Neuronal stem cell (in vitro differentiated cells): Measurements from ENCODE around the gene HS3ST1.

Experiments
- DNase-seq: peaks from one replicate; pipeline ENCODE4 v3.0.0-alpha.2; 2013; ENCODE audit warnings: low spot score
- H2AFZ ChIP-seq: one replicate; pipeline ENCODE4 v1.6.1; 2013; ENCODE audit warnings: mild to moderate bottlenecking, low read length, inconsistent platforms
- H2AK5ac ChIP-seq: 2 replicates; pipeline ENCODE4 v1.6.1; 2013; ENCODE audit warnings: low read depth, mild to moderate bottlenecking, inconsistent platforms, low read length, moderate library complexity, mixed read lengths
- H2BK120ac ChIP-seq: 2 replicates; pipeline ENCODE4 v1.6.1; 2013; ENCODE audit warnings: low read depth, mild to moderate bottlenecking, inconsistent platforms, low read length, moderate library complexity, mixed read lengths
- H2BK12ac ChIP-seq: one replicate; pipeline ENCODE4 v1.6.1; 2013; ENCODE audit warnings: low read length, inconsistent platforms
- H2BK15ac ChIP-seq: 2 replicates; pipeline ENCODE4 v1.6.1; 2013; ENCODE audit warnings: mild to moderate bottlenecking, low read length, inconsistent platforms, mixed read lengths
- H2BK5ac ChIP-seq: one replicate; pipeline ENCODE4 v1.6.1; 2013; ENCODE audit warnings: inconsistent platforms, mild to moderate bottlenecking, low read length, moderate library complexity
- H3K14ac ChIP-seq: one replicate; pipeline ENCODE4 v1.6.1; 2013; ENCODE audit warnings: low read length, inconsistent platforms
- H3K18ac ChIP-seq: 2 replicates; pipeline ENCODE4 v1.6.1; 2013; ENCODE audit warnings: low read length, inconsistent platforms
- H3K23ac ChIP-seq: 2 replicates; pipeline ENCODE4 v1.6.1; 2013; ENCODE audit warnings: low read depth, mild to moderate bottlenecking, mixed read lengths, low read length, inconsistent platforms; ENCODE audit not compliant: poor library complexity
- H3K27ac ChIP-seq: replicated peaks from 3 replicates; pipeline ENCODE4 v1.5.1; 2013; ENCODE audit warnings: low read length, inconsistent platforms
- H3K27me3 ChIP-seq, 3 experiments: 2 replicates each; pipeline ENCODE4 v1.6.1; 2013; ENCODE audit warnings: low read length in 3 of 3, mild to moderate bottlenecking in 2 of 3, inconsistent platforms in 1 of 3, low read depth in 1 of 3, mixed read lengths in 1 of 3, moderate library complexity in 1 of 3; ENCODE audit not compliant: control insufficient read depth in 3 of 3, insufficient read depth in 3 of 3
- H3K36me3 ChIP-seq, 2 donors: replicated peaks in 1 of 2; 2 replicates each; pipeline ENCODE4 v1.6.1; 2013; ENCODE audit warnings: low read length in 2 of 2; ENCODE audit not compliant: control insufficient read depth in 2 of 2, insufficient read depth in 2 of 2
- H3K4ac ChIP-seq: 2 replicates; pipeline ENCODE4 v1.6.1; 2013; ENCODE audit warnings: inconsistent platforms, mild to moderate bottlenecking, low read length, moderate library complexity
- H3K4me1 ChIP-seq, 2 donors: 1 replicate in 1 of 2; 2 replicates in 1 of 2; pipeline ENCODE4 v1.6.1; 2013; ENCODE audit warnings: low read length in 2 of 2, low read depth in 1 of 2; ENCODE audit not compliant: control insufficient read depth in 2 of 2, insufficient read depth in 1 of 2
- H3K4me2 ChIP-seq: one replicate; pipeline ENCODE4 v1.6.1; 2013; ENCODE audit warnings: mild to moderate bottlenecking, low read length, inconsistent platforms; ENCODE audit not compliant: insufficient read depth, poor library complexity, severe bottlenecking
- H3K4me3 ChIP-seq, 2 donors: 2 replicates each; pipeline ENCODE4 v1.5.1; 2013; ENCODE audit warnings: low read length in 2 of 2, mild to moderate bottlenecking in 2 of 2, inconsistent platforms in 1 of 2, moderate library complexity in 1 of 2
- H3K79me1 ChIP-seq: one replicate; pipeline ENCODE4 v1.6.1; 2013; ENCODE audit warnings: low read depth, mild to moderate bottlenecking, inconsistent platforms, low read length, moderate library complexity
- H3K9ac ChIP-seq: one replicate; pipeline ENCODE4 v1.6.1; 2013; ENCODE audit warnings: mild to moderate bottlenecking, low read depth, low read length, inconsistent platforms; ENCODE audit not compliant: poor library complexity
- H3K9me3 ChIP-seq, 2 donors: replicated peaks in 1 of 2; 2 replicates each; pipeline versions ENCODE3 to v1.6.1; 2013; ENCODE audit warnings: low read length in 2 of 2, mild to moderate bottlenecking in 2 of 2, inconsistent platforms in 1 of 2, low read depth in 1 of 2, mixed read lengths in 1 of 2, moderate library complexity in 1 of 2; ENCODE audit not compliant: control insufficient read depth in 2 of 2, insufficient read depth in 1 of 2
- H4K8ac ChIP-seq: one replicate; pipeline ENCODE4 v1.6.1; 2013; ENCODE audit warnings: low read depth, mild to moderate bottlenecking, inconsistent platforms, low read length, moderate library complexity
- H4K91ac ChIP-seq: one replicate; pipeline ENCODE4 v1.6.1; 2013; ENCODE audit warnings: low read length, low read depth, mild to moderate bottlenecking, inconsistent platforms; ENCODE audit not compliant: poor library complexity
- WGBS, 2 donors: extraction: QIAGEN DNeasy Blood & Tissue Kit; methylation state at CpG; one replicate each; pipeline ENCODE4 v1.1.7; 2013; ENCODE audit warnings: missing lambda C conversion rate in 2 of 2, mixed read lengths in 1 of 2; ENCODE audit not compliant: insufficient read length in 2 of 2, insufficient replicate concordance in 1 of 2; ENCODE audit errors: extremely low coverage in 2 of 2; 5-methylcytosine and 5-hydroxymethylcytosine counted together

The HS3ST1 gene

GRCh38 chr4:11399461-11399971 lies 29.2 kb downstream of the HS3ST1 start:
- peak overlapping the region; percentile 78 for H3K18ac ChIP-seq
- H3K9me3 ChIP-seq, result no peaks in the 10 kb centered on the region
- H3K27me3 ChIP-seq, result no peaks in the 10 kb centered on the region
- no peak overlapping the region for H4K8ac ChIP-seq
- no peaks in the 10 kb centered on the region for H3K79me1 ChIP-seq
- H3K4ac ChIP-seq, result no peak overlapping the region
- H3K36me3 ChIP-seq, result no peaks in the 10 kb centered on the region
- no peak overlapping the region for H3K4me2 ChIP-seq
- no peak overlapping the region for H3K9ac ChIP-seq
- H3K23ac ChIP-seq, result peak overlapping the region; percentile 46
- H2BK12ac ChIP-seq, result no peak overlapping the region
- H2BK120ac ChIP-seq, result no peak overlapping the region
- no peak overlapping the region for H3K27ac ChIP-seq
- H4K91ac ChIP-seq, result no peak overlapping the region
- no peak overlapping the region for H2AFZ ChIP-seq
- no peak overlapping the region for H2BK15ac ChIP-seq
- H2BK5ac ChIP-seq, result no peak overlapping the region
- H3K14ac ChIP-seq, result no peak overlapping the region
- WGBS, 2 donors, result no CpG with 5 or more reads among the region's 42 CpGs
- H3K4me1 ChIP-seq, result peaks cover 0 to 2% of the 10 kb centered on the region in 2 donors
- peak overlapping the region; percentile 89 for H2AK5ac ChIP-seq
- DNase-seq, result no peak
- H3K4me3 ChIP-seq, result no peak overlapping the region

GRCh38 chr4:11397819-11398610 lies 30.7 kb downstream of the HS3ST1 start:
- no peak overlapping the region for H3K4ac ChIP-seq
- WGBS, 2 donors, result no CpG with 5 or more reads among the region's 5 CpGs
- H2AK5ac ChIP-seq, result no peak overlapping the region
- no peak overlapping the region for H3K4me3 ChIP-seq
- no peak overlapping the region for H3K9ac ChIP-seq
- H2BK5ac ChIP-seq, result no peak overlapping the region
- no peak overlapping the region for H2BK12ac ChIP-seq
- no peaks in the 10 kb centered on the region for H3K27me3 ChIP-seq
- H3K4me1 ChIP-seq, result peaks cover 0 to 2% of the 10 kb centered on the region in 2 donors
- H3K9me3 ChIP-seq, result no peaks in the 10 kb centered on the region
- no peaks in the 10 kb centered on the region for H3K36me3 ChIP-seq
- no peak overlapping the region for H3K4me2 ChIP-seq
- no peak overlapping the region for H4K8ac ChIP-seq
- H3K23ac ChIP-seq, result no peak overlapping the region
- no peak overlapping the region for H4K91ac ChIP-seq
- no peaks in the 10 kb centered on the region for H3K79me1 ChIP-seq
- H3K27ac ChIP-seq, result no peak overlapping the region
- no peak overlapping the region for H2BK120ac ChIP-seq
- H2AFZ ChIP-seq, result no peak overlapping the region
- H2BK15ac ChIP-seq, result no peak overlapping the region
- no peak for DNase-seq
- H3K14ac ChIP-seq, result no peak overlapping the region
- no peak overlapping the region for H3K18ac ChIP-seq

GRCh38 chr4:11397146-11397545 lies 31.5 kb downstream of the HS3ST1 start:
- Histone ChIP-seq H2BK5ac (no peak overlapping the region), H3K4ac (no peak overlapping the region), H3K4me3 (no peak overlapping the region), H3K9me3 (no peaks in the 10 kb centered on the region), H2BK12ac (no peak overlapping the region), H3K9ac (no peak overlapping the region), H3K79me1 (no peaks in the 10 kb centered on the region), H3K36me3 (no peaks in the 10 kb centered on the region), H2AFZ (no peak overlapping the region), H2BK15ac (no peak overlapping the region), H3K27me3 (no peaks in the 10 kb centered on the region), H2AK5ac (no peak overlapping the region), H3K18ac (no peak overlapping the region), H4K8ac (no peak overlapping the region), H3K23ac (no peak overlapping the region), H3K27ac (no peak overlapping the region), H3K4me1 (peaks cover 0 to 2% of the 10 kb centered on the region in 2 donors), H3K4me2 (no peak overlapping the region), H3K14ac (no peak overlapping the region), H4K91ac (no peak overlapping the region), H2BK120ac (no peak overlapping the region)
- DNase-seq, result no peak
- WGBS, 2 donors, result no CpG with 5 or more reads among the region's 1 CpG

GRCh38 chr4:11393551-11393950 lies 35.1 kb downstream of the HS3ST1 start:
- H3K4me3 ChIP-seq, result no peak overlapping the region
- H3K4ac ChIP-seq, result no peak overlapping the region
- no peak overlapping the region for H2BK120ac ChIP-seq
- H4K8ac ChIP-seq, result no peak overlapping the region
- H3K79me1 ChIP-seq, result no peaks in the 10 kb centered on the region
- H3K9me3 ChIP-seq, result no peaks in the 10 kb centered on the region
- no peak overlapping the region for H3K9ac ChIP-seq
- no peak overlapping the region for H2BK12ac ChIP-seq
- no peak overlapping the region for H3K4me2 ChIP-seq
- no peak overlapping the region for H3K18ac ChIP-seq
- DNase-seq, result no peak
- H3K36me3 ChIP-seq, result no peaks in the 10 kb centered on the region
- H2AFZ ChIP-seq, result no peak overlapping the region
- no peak overlapping the region for H2BK5ac ChIP-seq
- H3K27ac ChIP-seq, result no peak overlapping the region
- no peak overlapping the region for H3K14ac ChIP-seq
- peaks cover 0 to 2% of the 10 kb centered on the region in 2 donors for H3K4me1 ChIP-seq
- WGBS, 2 donors, result 100% methylated on average over 1 of the region's 2 CpGs; no CpG with 5 or more reads in 1 of the 2 donors
- no peak overlapping the region for H2AK5ac ChIP-seq
- H3K23ac ChIP-seq, result no peak overlapping the region
- H2BK15ac ChIP-seq, result no peak overlapping the region
- H4K91ac ChIP-seq, result no peak overlapping the region
- no peaks in the 10 kb centered on the region for H3K27me3 ChIP-seq
